ENCODE data around the gene SNX5. TPM values are rescaled to one million over a fixed set of nuclear protein-coding genes. Genes with fewer than 3 reads are reported as not detected.
A peak's percentile ranks its signal among the peaks of the same experiment; 100 is the strongest.

SNX5 gene
- total and polyA plus RNA-seq, 2 of the 13 experiments (the other 11 are each of a cell fraction or from before 2014, with no cell fraction given), result 664 to 1,040 TPM

DNA sequence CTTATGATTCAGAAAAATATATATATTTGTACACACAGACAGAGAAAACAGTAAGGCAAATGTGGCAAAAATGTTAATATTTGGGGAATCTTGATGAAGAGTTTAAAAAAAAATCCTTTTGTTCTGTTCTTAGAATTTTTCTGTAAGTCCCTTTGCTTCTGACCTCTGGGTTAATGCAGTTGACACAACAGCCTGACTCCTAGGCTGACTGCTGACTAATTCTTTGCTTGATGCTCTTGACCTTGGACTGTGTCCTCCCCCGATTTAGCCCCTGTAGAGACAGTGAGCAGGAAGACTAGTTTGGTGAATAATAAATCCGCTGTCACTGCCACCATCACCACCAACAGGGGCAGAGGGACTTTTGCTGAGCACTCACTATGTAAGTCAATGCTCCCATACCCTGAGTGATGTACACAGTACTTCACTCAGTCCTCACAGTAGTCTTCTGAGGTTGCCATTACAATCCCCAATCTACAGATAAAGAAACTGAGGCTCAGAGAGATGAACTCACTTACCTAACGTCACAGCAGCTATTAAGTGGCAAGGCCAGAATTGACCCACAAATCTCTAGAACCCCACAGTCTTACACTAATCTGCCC, 71.7 kb downstream of the SNX5 start (continued):
- TF ChIP-seq ZNF639 (CRISPR knock-in tag; conservative IDR thresholded peaks at IDR 0.05) (no peak), MXD3 (CRISPR knock-in tag; IDR thresholded peaks at IDR 0.05) (no peak), SNAI1 (CRISPR knock-in tag; IDR thresholded peaks at IDR 0.05; ENCODE audit: borderline replicate concordance) (no peak), ZFP90 (CRISPR knock-in tag; IDR thresholded peaks at IDR 0.05; ENCODE audit: borderline replicate concordance) (peak; percentile 89), RELA (CRISPR knock-in tag; IDR thresholded peaks at IDR 0.05) (0 out of 2 replicates have a peak, but pooled peaks have one; percentile 39), ZNF883 (CRISPR knock-in tag; IDR thresholded peaks at IDR 0.05; ENCODE audit: not compliant biosample characterization) (no peak), TAF15 (IDR thresholded peaks at IDR 0.05; ENCODE audit: low read depth, low read length, poor library complexity, severe bottlenecking) (no peak), ZNF230 (CRISPR knock-in tag; IDR thresholded peaks at IDR 0.05) (peak; percentile 81; the same call in 1 of the 2 replicates), SRY (CRISPR knock-in tag; IDR thresholded peaks at IDR 0.05) (no peak), RNF2 (conservative IDR thresholded peaks at IDR 0.05; ENCODE audit: low read depth) (no peak)
- TF ChIP-seq, protein P1, sequence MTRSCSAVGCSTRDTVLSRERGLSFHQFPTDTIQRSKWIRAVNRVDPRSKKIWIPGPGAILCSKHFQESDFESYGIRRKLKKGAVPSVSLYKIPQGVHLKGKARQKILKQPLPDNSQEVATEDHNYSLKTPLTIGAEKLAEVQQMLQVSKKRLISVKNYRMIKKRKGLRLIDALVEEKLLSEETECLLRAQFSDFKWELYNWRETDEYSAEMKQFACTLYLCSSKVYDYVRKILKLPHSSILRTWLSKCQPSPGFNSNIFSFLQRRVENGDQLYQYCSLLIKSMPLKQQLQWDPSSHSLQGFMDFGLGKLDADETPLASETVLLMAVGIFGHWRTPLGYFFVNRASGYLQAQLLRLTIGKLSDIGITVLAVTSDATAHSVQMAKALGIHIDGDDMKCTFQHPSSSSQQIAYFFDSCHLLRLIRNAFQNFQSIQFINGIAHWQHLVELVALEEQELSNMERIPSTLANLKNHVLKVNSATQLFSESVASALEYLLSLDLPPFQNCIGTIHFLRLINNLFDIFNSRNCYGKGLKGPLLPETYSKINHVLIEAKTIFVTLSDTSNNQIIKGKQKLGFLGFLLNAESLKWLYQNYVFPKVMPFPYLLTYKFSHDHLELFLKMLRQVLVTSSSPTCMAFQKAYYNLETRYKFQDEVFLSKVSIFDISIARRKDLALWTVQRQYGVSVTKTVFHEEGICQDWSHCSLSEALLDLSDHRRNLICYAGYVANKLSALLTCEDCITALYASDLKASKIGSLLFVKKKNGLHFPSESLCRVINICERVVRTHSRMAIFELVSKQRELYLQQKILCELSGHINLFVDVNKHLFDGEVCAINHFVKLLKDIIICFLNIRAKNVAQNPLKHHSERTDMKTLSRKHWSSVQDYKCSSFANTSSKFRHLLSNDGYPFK (CRISPR knock-in tag; IDR thresholded peaks at IDR 0.05; ENCODE audit: borderline replicate concordance), result no peak
- TF ChIP-seq, protein P2, sequence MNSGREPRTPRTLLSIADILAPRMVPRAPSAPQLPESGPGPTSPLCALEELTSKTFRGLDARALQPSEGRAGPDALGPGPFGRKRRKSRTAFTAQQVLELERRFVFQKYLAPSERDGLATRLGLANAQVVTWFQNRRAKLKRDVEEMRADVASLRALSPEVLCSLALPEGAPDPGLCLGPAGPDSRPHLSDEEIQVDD (CRISPR knock-in tag; IDR thresholded peaks at IDR 0.05; ENCODE audit: borderline replicate concordance), result no peak
- TF ChIP-seq, protein P3, sequence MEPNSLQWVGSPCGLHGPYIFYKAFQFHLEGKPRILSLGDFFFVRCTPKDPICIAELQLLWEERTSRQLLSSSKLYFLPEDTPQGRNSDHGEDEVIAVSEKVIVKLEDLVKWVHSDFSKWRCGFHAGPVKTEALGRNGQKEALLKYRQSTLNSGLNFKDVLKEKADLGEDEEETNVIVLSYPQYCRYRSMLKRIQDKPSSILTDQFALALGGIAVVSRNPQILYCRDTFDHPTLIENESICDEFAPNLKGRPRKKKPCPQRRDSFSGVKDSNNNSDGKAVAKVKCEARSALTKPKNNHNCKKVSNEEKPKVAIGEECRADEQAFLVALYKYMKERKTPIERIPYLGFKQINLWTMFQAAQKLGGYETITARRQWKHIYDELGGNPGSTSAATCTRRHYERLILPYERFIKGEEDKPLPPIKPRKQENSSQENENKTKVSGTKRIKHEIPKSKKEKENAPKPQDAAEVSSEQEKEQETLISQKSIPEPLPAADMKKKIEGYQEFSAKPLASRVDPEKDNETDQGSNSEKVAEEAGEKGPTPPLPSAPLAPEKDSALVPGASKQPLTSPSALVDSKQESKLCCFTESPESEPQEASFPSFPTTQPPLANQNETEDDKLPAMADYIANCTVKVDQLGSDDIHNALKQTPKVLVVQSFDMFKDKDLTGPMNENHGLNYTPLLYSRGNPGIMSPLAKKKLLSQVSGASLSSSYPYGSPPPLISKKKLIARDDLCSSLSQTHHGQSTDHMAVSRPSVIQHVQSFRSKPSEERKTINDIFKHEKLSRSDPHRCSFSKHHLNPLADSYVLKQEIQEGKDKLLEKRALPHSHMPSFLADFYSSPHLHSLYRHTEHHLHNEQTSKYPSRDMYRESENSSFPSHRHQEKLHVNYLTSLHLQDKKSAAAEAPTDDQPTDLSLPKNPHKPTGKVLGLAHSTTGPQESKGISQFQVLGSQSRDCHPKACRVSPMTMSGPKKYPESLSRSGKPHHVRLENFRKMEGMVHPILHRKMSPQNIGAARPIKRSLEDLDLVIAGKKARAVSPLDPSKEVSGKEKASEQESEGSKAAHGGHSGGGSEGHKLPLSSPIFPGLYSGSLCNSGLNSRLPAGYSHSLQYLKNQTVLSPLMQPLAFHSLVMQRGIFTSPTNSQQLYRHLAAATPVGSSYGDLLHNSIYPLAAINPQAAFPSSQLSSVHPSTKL (CRISPR knock-in tag; IDR thresholded peaks at IDR 0.05), result peak; percentile 100
- TF ChIP-seq, protein P4, sequence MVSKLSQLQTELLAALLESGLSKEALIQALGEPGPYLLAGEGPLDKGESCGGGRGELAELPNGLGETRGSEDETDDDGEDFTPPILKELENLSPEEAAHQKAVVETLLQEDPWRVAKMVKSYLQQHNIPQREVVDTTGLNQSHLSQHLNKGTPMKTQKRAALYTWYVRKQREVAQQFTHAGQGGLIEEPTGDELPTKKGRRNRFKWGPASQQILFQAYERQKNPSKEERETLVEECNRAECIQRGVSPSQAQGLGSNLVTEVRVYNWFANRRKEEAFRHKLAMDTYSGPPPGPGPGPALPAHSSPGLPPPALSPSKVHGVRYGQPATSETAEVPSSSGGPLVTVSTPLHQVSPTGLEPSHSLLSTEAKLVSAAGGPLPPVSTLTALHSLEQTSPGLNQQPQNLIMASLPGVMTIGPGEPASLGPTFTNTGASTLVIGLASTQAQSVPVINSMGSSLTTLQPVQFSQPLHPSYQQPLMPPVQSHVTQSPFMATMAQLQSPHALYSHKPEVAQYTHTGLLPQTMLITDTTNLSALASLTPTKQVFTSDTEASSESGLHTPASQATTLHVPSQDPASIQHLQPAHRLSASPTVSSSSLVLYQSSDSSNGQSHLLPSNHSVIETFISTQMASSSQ (IDR thresholded peaks at IDR 0.05; ENCODE audit: low read depth), result peak; percentile 62; the same call in 1 of the 2 replicates
- TF ChIP-seq, protein P4 (CRISPR knock-in tag; IDR thresholded peaks at IDR 0.05; ENCODE audit: borderline replicate concordance), result peak; percentile 90
